ENCODE results near the gene SMIM24.
A peak's percentile ranks its signal among the peaks of the same experiment; 100 is the strongest.

The SMIM24 gene

GRCh38 chr19:3474010-3474409 is 6.3 kb downstream of the SMIM24 start:
- DNase-seq (ENCODE audit: low read depth in 2 of 2): no peak

GRCh38 chr19:3471954-3472655 is 8.2 kb downstream of the SMIM24 start:
- peak in 1 of 2 donors; percentile 24 for DNase-seq (ENCODE audit: low read depth in 2 of 2)

- no peak for DNase-seq (ENCODE audit: low read depth in 2 of 2)
These were observed 9.7 kb downstream of the SMIM24 start for GRCh38 chr19:3470500-3471128.

- no peak for DNase-seq (ENCODE audit: low read depth in 2 of 2)
These were observed 10.5 kb downstream of the SMIM24 start for GRCh38 chr19:3469638-3470499.

- DNase-seq (ENCODE audit: low read depth in 2 of 2): no peak
These were observed 12.1 kb downstream of the SMIM24 start for GRCh38 chr19:3468211-3468610.

GRCh38 chr19:3467437-3468198 is 12.7 kb downstream of the SMIM24 start:
- no peak for DNase-seq (ENCODE audit: low read depth in 2 of 2)

GRCh38 chr19:3466635-3467034 is 13.7 kb downstream of the SMIM24 start:
- DNase-seq (ENCODE audit: low read depth in 2 of 2): no peak

- DNase-seq (ENCODE audit: low read depth in 2 of 2): no peak
These were observed 14.8 kb downstream of the SMIM24 start for GRCh38 chr19:3465552-3465951.

- no peak for DNase-seq (ENCODE audit: low read depth in 2 of 2)
These were observed 15.6 kb downstream of the SMIM24 start for GRCh38 chr19:3464587-3465235.

- DNase-seq (ENCODE audit: low read depth in 2 of 2): no peak
These were observed 16.4 kb downstream of the SMIM24 start for GRCh38 chr19:3463714-3464586.

GRCh38 chr19:3462991-3463713 is 17.2 kb downstream of the SMIM24 start:
- DNase-seq (ENCODE audit: low read depth in 2 of 2): no peak

GRCh38 chr19:3459965-3460582 is 20.3 kb downstream of the SMIM24 start:
- no peak for DNase-seq (ENCODE audit: low read depth in 2 of 2)

- DNase-seq (ENCODE audit: low read depth in 2 of 2): no peak
These were observed 21.0 kb downstream of the SMIM24 start for GRCh38 chr19:3459089-3459881.

- DNase-seq (ENCODE audit: low read depth in 2 of 2): no peak
These were observed 21.9 kb downstream of the SMIM24 start for GRCh38 chr19:3458229-3459088.

- no peak for DNase-seq (ENCODE audit: low read depth in 2 of 2)
These were observed 22.6 kb downstream of the SMIM24 start for GRCh38 chr19:3457528-3458228.

GRCh38 chr19:3456925-3457527 is 23.3 kb downstream of the SMIM24 start:
- DNase-seq (ENCODE audit: low read depth in 2 of 2): no peak
